B cell (primary cell): ENCODE results near the gene F8.

Experiments used
- EZH2 ChIP-seq: IDR thresholded peaks from 2 replicates; pipeline ENCODE4 v1.6.1; 2012; ENCODE audit warnings: borderline replicate concordance, low read depth, mild to moderate bottlenecking, moderate library complexity, low read length; ENCODE audit not compliant: insufficient read depth, poor library complexity, severe bottlenecking
- TF ChIP-seq, protein P1 (sequence below): fragments of 200-600 bp; IDR thresholded peaks from one replicate; pipeline ENCODE4 v1.8.0; 2022; ENCODE audit warnings: antibody characterized with exemption, mild to moderate bottlenecking

DNA sequence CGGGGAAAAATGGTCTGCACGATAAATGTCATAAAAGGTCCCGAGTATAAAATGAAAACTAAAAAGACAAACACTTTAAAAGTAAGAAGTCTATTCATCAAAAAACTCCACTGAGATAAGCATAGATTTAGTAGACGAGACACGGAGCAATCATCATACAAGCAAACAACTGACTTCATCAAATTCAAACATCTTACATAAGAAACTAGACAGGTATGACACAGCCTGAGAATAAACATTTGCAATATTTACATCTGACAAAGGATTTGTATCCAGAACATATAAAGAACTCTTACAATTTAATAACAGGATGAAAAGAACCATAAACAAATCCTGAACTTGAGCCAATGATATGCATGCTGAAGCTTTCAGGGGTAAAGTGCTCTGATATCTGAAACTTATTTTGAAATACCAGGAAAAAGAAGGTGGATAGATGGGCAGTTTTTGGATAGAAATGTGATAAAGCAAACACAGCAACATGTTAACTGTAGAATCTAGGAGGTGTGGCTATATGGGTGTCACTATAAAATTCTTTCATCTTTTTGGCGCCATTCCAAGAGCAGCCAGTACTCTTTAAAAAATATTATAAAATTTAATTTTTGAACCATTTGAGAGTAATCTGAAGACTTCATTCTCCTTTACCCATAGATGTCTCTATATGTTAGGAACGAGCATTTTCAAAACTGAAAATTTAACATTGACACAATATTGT lies 229.3 kb downstream of the F8 start:
- no peak for TF ChIP-seq EZH2
- TF ChIP-seq, protein P1, sequence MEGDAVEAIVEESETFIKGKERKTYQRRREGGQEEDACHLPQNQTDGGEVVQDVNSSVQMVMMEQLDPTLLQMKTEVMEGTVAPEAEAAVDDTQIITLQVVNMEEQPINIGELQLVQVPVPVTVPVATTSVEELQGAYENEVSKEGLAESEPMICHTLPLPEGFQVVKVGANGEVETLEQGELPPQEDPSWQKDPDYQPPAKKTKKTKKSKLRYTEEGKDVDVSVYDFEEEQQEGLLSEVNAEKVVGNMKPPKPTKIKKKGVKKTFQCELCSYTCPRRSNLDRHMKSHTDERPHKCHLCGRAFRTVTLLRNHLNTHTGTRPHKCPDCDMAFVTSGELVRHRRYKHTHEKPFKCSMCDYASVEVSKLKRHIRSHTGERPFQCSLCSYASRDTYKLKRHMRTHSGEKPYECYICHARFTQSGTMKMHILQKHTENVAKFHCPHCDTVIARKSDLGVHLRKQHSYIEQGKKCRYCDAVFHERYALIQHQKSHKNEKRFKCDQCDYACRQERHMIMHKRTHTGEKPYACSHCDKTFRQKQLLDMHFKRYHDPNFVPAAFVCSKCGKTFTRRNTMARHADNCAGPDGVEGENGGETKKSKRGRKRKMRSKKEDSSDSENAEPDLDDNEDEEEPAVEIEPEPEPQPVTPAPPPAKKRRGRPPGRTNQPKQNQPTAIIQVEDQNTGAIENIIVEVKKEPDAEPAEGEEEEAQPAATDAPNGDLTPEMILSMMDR = no peak
